NCI-H2107 (cell line): ENCODE data around the gene SAMD10.
"Not testable (repeated sequence)": the region's sequence is repeated elsewhere in the genome, so short reads cannot be mapped to it uniquely, and the experiment has no call there.

Source experiments
- DNase-seq: peaks from one replicate; lab custom pipeline; 2025; lab: John Stamatoyannopoulos, UW

The SAMD10 gene

DNA sequence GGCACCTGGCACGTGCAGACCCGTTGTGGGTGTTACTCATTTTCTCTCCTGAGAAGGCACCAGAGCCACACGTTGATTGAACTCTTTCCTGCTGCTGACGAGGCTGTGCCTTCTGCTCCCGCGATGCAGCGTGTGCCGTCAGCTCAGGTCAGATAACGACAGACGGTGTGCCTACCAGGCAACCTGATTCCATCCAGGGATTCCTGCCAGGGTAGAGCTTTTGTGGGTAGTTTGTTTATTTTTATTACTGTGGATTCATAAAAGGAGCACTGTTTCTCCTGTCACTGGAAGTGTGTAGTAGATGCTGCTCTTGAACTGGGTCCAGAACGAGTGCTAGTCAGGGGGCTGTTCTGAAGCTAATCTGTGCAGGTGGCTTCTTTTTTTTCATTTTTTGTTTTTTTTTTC is 22.2 kb upstream of the SAMD10 start:
- peak; percentile 91 for DNase-seq

DNA sequence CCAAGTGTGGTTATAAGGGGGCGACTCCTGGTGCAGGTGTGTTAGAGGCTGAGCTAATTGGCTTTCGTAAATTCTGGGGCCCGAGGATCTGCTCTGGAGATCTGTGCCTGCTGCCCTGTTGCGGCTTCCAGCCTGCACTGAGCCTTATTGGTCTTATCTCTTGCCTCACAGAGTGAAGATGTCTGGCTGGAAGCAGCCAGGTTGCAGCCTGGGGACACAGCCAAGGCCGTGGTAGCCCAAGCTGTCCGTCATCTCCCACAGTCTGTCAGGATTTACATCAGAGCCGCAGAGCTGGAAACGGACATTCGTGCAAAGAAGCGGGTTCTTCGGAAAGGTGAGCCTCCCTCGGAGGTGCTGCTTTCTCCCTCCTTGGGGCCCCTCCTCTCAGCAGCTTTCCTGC is 21.5 kb upstream of the SAMD10 start:
- no peak for DNase-seq

DNA sequence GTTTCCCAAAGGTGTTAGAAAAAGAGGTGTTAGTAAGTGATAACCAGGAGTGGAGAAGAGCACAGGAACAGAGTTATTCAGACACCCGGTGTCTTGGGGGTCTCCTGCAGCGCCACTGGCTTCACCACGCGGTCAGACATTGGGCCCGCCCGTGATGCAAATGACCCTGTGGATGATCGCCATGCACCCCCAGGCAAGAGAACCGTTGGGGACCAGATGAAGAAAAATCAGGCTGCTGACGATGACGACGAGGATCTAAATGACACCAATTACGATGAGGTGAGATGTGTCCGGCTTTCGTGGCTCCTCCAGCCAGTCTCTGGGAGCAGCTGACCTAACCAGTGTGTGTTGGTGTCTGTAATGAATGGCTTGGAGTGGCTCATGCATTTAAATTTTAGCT is 3.5 kb upstream of the SAMD10 start:
- DNase-seq: no peak

DNA sequence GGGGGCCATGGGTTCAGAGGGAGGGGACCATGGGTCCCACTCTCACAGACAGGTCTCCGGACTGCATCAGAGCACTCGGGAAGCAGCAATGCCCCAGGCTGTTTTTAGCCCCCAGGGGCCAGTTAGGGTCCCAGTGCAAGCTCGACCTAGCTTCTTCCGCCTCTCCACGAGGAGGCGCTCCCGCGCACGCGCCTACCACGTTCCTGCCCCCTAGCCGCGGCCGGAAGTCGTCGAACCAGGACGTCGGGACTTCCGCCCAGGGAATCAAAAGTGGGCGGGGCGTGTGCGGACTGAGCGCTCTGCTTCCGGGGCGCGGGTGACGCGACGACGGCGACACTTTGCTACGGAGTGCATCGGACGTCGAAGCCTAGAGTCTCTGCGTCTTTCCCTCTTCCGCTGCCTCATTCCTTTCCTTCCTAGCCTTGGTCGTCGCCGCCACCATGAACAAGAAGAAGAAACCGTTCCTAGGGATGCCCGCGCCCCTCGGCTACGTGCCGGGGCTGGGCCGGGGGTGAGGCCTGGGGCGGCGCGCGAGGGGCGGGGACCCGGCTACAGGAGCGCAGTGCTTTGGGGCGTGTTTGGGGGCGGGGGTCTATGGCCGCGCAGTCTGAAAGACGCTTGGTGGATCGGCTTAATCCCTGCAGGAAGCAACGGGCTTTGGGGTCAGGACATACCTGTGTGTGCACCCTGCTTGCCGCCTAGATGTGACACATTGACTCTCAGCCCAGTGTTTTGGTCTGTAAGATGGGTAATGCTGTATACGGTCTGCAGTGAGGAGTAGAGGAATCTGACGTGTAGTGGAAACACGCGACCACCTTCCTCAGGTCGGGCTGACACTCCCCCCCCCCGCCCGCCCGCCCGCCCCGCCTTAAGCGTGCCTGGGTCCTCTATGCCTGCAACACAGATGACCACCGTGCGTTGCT is 1.6 kb upstream of the SAMD10 start, which contains the start of gene PRPF6:
Gene PRPF6 (plus strand): TSS at position 327 of the 923 bp plus-strand sequence. CDS start 114 bp downstream, at position 441.
- DNase-seq: peak; percentile 95

DNA sequence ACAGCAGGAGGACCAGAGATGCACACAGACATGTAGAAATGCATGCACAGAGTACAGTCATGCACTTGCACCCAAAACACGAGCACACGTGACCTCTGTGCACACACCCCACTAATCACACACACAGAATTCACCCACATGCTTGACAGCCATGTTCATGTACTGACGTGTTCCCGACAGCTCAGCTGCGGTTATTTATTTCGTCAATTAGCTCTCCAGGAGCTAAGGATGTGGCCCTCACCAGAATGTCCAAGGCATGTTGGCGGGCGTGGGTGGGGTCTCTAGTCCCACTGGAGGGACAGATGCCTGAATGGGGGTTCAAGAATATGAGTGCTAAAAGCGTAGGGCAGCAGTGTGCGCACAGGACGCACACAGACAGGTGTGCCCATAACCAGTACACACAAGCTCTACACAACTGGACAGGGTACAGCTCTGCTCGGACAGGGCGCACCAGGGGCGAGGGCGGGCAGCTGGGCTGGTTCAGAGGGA is 919 bp upstream of the SAMD10 start:
- no peak for DNase-seq

DNA sequence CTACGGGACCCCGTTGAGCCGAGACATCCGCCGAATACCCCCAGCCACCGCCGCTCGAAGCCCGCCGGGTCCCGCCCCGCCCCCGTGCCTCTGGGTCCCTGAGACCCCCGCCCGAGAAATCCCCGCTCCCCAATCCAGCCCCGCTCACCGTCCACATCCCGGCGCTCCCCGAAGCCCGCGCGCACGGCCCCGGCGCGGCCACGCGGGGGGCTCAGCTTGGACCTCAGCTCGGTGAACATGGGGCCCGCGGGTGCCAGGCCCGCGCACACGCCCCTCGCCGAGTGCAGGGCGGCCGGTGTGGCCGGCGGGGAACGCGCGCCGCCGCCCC is 249 bp downstream of the SAMD10 start:
- DNase-seq: no peak

DNA sequence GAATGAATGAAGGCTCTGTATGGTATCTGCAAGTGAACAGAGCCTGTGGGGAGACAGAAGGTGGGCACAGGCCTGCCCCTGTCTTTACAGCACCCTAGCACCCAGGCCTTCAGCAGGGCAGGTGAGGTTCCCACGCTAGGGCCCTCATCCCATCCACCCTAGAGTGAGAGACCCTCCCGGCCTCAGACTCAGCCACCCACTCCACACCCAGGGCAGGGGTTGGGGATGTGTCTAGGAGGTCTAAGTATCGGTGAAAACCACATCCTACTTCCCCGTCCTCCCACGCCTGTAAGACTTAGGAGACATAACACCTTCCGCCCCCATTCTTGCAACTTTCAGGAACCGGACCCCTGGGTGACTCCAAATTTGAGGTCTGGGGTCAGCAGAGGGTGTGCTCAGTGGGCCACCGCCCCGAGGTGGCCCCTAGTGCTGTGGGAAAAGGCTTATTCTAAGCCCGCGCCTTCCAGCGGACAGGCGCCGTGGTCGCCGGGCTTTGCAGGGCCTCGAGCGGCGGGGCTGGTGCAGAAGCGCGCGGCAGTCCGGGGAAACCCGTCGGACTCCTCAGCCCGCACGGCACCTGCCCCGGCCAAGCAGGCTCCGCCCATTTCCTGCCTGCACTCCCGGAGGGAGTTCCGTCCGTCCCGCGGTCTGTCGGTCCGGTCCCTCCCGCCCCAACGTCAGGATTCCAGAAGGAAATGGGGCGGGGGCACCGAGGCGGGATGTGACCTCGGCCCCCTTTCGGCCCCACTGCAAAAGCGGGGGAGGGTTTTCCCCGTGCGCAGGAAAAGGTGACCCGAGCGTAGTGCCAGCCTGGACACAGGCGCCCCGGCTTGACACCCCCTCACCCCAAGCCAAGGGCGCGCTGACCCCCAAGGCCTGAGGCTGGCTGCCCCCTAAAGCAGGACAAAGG is 868 bp downstream of the SAMD10 start:
- no peak for DNase-seq

DNA sequence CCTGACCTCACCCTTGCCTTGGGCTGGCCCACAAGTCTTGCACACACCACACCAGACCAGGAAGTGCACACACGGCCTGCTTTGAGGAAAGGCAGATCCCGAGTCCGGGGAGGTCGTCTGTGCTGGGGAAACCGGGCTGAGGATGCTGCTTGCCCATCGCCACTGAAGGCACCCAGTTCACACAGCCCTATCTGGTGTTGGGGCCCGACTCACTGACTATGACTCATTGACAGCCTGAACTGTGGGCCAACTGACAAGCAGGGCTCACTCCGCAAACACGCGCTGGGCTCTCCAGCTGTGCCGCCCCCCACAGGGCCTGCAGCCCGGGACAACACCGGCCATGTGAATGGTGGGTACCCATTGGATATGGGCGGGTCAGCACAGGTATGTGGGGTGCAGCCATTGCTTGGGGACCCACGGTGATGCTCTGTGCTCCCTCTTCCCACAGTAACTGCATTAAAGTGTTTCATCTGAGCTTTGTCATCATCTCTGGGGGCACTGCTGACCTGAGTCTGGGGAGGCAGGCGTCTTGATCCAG is 1.6 kb downstream of the SAMD10 start:
- no peak for DNase-seq

DNA sequence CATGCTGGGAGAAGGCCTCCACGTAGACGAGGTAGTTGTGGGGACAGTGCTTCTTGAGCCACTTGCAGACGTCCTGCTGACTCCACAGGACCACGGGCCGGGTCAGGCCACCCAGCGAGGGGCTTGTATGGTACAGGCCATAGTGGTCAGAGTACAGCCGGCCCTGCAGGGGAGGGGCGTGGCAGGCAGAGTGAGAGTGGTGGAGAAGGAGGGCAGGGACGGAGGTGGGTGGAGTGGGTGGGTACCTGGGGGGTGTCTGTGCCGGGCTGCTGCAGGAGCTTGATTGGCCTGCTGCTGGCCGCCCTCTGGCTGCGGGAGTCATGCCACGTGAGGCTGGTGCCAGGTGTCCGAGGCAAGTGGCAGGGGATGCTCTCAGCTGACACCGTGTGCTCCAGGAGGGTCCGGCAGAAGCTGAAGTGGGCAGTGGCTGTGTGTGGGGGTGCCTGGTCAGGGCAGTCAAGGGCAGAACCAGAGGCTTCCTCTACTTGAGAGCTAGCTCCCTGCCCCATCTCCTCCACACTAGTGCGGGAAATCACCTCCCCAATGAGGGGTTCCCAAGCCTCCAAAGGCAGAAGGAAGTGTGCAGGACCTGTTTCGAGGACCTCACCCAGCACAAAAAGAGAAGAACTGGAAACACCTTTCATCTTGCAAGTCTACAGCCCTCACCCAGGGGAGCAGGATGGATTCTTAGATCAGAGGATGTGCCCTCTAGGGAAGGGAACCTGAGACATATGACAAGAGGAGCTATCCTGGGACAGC is 2.3 kb downstream of the SAMD10 start:
- DNase-seq: no peak

DNA sequence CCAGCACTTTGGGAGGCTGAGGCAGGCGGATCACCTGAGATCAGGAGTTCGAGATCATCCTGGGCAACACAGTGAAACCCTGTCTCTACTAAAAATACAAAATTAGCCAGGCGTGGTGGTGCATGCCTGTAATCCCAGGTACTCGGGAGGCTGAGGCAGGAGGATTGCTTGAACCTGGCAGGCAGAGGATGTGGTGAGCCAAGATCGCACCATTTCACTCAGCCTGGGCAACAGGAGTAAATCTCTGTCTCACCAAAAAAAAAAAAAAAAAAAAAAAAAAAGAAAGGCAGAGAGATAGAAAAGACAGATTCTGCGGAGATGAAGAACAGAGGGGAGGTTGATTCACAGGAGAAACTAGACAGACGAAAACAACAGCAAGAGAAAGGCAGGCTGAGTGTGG is 2.9 kb downstream of the SAMD10 start:
- not testable (repeated sequence) for DNase-seq

DNA sequence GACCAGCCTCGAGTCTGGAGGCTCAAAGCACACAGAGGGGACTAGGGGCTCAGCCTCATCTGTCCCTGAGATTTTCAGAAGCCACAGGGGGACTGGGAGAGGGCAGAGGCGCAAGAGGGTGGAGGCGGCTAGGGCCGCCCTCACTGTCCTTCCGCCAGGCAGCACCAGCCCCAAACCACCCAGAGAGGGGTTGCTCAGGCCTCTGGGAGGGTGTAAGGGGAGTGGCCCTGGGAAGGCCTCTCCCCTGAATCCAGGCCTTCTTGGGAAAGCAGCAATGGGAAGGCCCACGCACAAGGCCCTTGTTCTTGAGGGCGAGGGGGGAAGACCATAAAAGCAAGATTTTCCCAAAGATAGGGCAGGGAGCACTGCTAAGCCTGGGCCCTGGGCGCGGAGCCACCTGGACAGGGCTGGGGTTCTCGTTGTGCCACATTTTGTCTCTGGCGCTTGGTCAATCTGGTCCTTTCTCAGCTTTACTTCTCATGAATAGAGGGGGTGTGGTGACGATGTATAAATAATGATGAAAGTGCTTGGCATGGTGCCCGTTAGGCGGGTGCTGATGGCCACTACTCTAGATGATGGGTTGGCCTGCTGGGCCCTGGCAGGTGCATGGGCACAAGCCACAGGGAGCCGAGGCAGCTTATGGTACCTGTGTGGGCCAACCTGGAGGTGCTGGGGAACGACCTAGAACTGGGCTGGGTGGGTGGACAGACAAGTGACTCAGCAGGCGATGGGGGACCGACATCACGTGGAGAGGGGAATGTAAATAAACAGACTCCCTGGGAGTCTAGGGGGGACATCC is 4.8 kb downstream of the SAMD10 start:
- DNase-seq: peak; percentile 63

DNA sequence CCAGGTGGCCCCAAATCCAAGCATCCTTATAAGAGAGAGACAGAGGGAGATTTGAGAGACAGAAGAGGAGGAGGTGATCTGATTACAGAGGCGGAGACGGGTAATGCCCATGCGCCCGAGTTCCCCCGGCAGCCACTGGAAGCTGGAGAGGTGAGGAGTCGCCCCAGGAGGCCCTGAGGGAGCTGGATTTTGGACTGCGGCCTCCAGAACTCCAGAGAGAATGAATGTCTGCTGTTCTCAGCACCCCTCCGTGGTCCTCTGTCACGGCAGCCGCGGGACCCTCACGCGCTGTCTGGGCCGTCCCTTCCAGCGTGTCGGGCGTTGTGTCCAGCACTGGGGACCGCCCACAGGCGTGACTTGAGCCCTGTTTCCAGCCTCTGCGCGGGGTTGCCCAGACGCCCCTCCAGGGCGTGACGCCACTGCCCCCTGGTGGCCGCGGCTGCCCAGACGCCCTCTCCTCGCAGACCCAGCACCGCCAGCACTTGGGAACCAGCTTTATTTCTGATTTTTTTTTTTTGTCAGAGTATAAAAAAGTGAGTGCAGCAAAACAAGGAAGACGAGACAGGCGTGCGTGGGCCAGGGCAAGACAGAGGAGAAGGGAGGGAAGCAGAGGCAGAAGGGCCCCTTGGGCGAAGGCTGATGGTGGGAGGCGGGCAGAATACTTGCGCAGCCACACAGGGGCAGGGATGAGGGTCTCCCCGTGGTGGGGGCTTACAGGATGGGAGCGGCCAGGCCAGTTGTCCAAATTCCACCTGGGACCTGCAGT is 5.6 kb downstream of the SAMD10 start:
- DNase-seq: peak; percentile 66

DNA sequence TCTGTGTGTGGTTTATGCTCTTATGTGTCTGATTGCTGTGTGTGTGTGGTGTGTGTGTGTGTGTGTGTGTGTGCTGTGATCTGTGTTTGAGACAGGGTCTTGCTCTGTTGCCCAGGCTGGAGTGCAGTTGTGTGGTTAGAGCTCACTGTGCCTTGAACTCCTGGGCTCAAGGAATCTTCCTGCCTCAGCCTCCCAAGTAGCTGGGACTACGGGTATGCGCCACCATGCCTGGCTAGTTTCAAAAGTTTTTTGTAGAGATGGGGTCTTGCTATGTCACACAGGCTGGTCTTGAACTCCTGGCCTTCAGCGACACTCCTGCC is 6.3 kb downstream of the SAMD10 start:
- no peak for DNase-seq

DNA sequence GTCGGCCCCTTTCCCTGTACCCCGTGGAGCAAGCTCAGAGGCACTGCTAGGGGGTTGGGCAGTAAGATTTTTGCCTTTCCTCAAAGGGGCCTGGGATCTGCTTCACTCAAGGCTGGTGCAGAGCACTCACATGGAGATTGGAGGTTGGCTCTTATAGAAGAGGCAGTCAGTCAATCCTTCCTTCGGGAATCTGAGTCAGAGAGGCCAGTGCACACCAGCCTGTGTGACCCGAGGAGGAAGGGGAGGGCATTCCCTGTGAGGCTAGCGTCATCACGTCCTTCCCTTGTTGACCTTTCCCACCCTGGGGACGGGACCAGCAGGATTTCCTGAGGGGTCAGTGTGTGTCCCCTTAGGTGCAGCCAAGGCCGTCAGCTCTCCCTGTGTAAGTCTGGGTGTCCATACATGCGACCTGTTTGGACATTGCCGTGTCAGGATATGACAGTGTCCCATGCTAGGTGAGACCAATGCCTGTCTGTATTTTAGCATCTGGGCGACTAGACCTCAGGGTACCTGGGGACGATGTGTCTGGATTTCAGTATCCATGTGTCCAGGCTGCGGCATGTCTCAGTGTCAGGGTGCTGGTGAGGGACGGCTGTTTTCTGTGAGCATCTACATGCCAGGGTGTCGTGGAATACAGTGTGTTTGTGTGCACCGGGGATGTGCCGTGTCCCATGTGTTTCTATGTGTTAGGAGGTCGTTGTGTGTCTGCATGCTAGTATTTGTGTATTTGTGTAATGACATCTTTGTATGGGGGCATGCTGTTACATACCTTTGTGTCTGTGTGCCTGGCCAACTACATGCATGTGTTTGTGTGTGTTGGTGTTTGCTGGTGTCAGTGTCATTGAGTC is 6.9 kb downstream of the SAMD10 start:
- DNase-seq: no peak

DNA sequence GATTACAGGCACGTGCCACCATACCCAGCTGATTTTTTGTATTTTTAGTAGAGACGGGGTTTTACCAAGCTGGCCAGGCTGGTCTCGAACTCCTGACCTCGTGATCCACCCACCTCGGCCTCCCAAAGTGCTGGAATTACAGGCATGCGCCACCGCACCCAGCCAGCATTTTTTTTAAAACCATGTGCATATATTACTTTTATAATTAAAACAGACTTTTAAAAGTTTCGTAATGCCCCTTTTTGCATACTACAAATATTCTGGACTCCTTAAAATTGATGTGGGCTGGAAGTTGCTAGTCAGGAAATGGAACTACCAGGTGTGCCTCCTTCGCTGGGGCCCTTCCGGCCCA is 7.5 kb downstream of the SAMD10 start:
- DNase-seq: not testable (repeated sequence)

DNA sequence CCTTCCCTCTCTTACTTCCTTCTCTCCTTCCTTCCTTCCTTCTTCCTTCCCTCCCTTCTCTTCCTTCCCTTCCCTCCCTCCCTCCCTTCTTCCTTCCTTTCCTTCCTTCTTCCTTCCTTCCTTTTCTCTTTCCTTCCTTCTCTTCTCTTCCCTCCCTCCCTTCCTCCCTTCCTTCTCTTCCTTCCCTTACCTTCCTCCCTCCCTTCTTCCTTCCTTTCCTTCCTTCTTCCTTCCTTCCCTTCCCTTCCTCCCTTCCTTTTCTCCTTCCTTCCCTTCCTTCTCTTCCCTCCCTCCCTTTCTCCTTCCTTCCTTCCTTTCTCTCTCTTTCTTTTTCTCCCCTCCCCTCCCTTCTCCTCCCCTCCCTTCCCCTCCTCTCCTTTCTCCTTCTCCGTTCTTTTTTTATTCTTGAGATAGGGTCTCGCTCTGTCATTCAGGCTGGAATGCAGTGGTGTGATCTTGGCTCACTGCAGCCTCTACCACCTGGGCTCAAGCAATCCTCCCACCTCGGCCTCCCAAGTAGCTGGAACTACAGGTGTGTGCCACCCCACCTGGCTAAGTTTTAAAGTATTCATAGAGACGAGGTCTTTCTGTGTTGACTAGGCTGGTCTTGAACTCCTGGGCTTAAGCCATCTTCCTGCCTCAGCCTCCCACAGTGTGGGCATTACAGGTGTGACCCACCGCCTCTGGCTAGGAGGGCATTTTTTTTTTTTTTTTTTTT is 8.6 kb downstream of the SAMD10 start:
- DNase-seq: no peak

DNA sequence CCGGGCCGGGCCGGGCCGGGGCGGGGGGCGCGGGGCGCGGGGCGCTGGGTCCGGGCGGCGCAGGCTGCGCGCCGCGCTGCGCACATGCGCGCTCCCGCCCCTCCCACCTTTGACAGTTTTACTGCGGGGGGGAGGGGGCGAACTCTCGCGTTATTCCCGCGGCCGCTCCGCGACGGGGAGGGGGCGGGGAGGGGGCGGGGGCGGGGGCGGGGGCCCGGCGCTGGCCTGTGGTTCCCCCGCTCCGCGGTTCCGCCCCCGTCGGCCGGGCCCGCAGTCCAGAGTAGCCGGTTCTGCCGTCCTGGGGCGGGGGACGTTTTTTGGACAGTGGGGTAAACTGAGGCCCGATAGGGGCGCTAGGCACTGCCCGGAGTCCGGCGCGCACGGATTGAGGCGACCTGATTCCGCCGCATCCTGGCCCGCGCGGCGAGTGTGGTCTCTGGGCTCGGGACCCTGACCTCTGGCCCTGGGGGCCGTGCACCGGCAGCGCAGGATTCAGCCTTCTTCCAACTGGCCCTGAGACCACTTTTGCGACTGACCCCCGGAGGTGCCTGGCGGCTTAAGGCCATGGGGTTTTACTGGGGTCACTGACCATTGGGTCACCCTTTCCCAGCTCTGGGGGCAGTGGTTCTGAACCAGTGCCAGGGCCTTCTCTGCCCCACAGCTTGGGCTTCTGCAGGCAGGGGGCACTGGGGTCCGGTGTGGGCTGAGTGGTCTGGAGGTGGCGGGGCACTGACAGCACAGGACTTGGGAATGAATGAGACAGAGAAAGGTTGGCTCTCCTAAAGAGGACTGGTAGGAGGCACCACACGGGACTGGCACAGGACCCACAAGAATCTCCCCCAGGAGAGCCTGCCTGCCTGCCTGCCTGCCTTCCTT is 9.4 kb downstream of the SAMD10 start, which contains the start of gene ZNF512B:
Gene ZNF512B (minus strand): TSS at position 93 of the 876 bp plus-strand sequence. CDS start 1,980 bp downstream, outside the sequence.
- no peak for DNase-seq
